ENCODE results near the gene SLC1A7.
A peak's percentile ranks its signal among the peaks of the same experiment; 100 is the strongest.

SLC1A7 gene

GRCh38 chr1:53075206-53075605, 67.2 kb downstream of the SLC1A7 start:
- H3K4me3 ChIP-seq (ENCODE audit: control insufficient read depth, low read depth, low read length) = no peak overlapping the region
- no peak for TF ChIP-seq CTCF (conservative IDR thresholded peaks at IDR 0.05; ENCODE audit: control insufficient read depth, insufficient read depth, low read depth, low read length)
- DNase-seq (ENCODE audit: low read depth) = no peak

- H3K4me3 ChIP-seq (ENCODE audit: control insufficient read depth, low read depth, low read length) = no peak overlapping the region
- TF ChIP-seq CTCF (conservative IDR thresholded peaks at IDR 0.05; ENCODE audit: control insufficient read depth, insufficient read depth, low read depth, low read length) = no peak
- no peak for DNase-seq (ENCODE audit: low read depth)
Measured at GRCh38 chr1:53074313-53075154, 67.9 kb downstream of the SLC1A7 start.

DNA sequence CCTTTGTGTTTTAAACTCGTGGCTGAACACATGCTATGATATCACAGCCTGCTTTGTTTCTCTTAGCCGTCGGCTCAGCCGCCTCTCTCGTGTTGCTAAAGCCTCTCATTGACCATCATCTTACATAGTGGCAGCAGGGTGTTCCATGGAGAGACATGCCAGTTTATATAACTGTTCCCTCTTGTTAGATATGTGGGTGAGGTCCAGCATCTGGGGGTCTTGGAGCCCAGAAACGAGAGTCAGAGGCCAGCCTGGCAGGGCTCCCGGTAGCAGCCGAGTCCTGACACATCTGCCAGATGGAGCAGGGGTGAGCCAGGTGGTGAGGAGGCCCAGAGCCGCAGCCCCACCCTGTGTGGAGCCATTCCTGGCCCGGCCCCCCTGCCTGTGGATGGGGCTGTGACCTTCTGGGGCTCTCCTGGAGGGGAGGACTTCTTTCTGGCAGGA, 68.5 kb downstream of the SLC1A7 start:
- H3K4me3 ChIP-seq (ENCODE audit: control insufficient read depth, low read depth, low read length) = no peak overlapping the region
- peak; percentile 25 for DNase-seq (ENCODE audit: low read depth)
- TF ChIP-seq CTCF (conservative IDR thresholded peaks at IDR 0.05; ENCODE audit: control insufficient read depth, insufficient read depth, low read depth, low read length) = no peak

DNA sequence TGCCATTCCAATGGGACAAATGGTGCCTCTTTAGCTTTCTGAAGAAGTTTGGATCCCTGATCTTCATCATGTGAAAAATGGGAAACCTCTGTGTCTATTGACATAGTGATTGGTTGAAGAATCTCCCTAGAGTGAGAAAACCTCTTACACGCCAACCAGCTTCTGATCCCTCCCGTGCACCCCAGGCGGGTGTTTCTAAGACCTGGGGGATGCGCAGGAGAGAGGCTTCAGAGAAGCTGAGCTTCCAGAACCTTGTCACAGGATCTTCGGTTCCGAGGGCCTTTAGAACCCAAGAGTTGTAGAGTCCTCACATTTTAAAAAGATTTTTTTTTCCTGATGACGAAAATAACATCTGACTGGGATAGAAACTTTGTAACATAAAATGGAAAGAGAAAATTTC, 69.2 kb downstream of the SLC1A7 start:
- TF ChIP-seq CTCF (conservative IDR thresholded peaks at IDR 0.05; ENCODE audit: control insufficient read depth, insufficient read depth, low read depth, low read length) = no peak
- no peak for DNase-seq (ENCODE audit: low read depth)
- no peak overlapping the region for H3K4me3 ChIP-seq (ENCODE audit: control insufficient read depth, low read depth, low read length)

GRCh38 chr1:53071915-53072314, 70.5 kb downstream of the SLC1A7 start:
- TF ChIP-seq CTCF (conservative IDR thresholded peaks at IDR 0.05; ENCODE audit: control insufficient read depth, insufficient read depth, low read depth, low read length) = no peak
- no peak for DNase-seq (ENCODE audit: low read depth)
- H3K4me3 ChIP-seq (ENCODE audit: control insufficient read depth, low read depth, low read length) = no peak overlapping the region

GRCh38 chr1:53071167-53071865, 71.1 kb downstream of the SLC1A7 start:
- no peak overlapping the region for H3K4me3 ChIP-seq (ENCODE audit: control insufficient read depth, low read depth, low read length)
- DNase-seq (ENCODE audit: low read depth) = no peak
- TF ChIP-seq CTCF (conservative IDR thresholded peaks at IDR 0.05; ENCODE audit: control insufficient read depth, insufficient read depth, low read depth, low read length) = no peak
